Liver (tissue), 3 donors: ENCODE measurements around the gene UBE2E2.

Experiments
- EGR1 ChIP-seq, 2 donors: IDR thresholded peaks; 2 replicates each; pipeline ENCODE4 v1.6.1; 2016 to 2018; ENCODE audit warnings: antibody characterized with exemption in 2 of 2, low read depth in 2 of 2
- FOXA1 ChIP-seq: IDR thresholded peaks from 2 replicates; pipeline ENCODE4 v1.6.1; 2016; ENCODE audit warnings: antibody characterized with exemption
- GABPA ChIP-seq, 2 donors: IDR thresholded peaks in 1 of 2; conservative IDR thresholded peaks in 1 of 2; 2 replicates each; pipeline ENCODE4 v1.6.1; 2016; ENCODE audit warnings: antibody characterized with exemption in 2 of 2, mild to moderate bottlenecking in 1 of 2, moderate library complexity in 1 of 2
- JUND ChIP-seq, 2 donors: IDR thresholded peaks; 2 replicates each; pipeline ENCODE4 v1.6.1; 2016; ENCODE audit warnings: antibody characterized with exemption in 2 of 2
- RAD21 ChIP-seq, 2 donors: IDR thresholded peaks; 2 replicates each; pipeline ENCODE4 v1.6.1; 2016; ENCODE audit warnings: antibody characterized with exemption in 2 of 2, mild to moderate bottlenecking in 2 of 2
- SP1 ChIP-seq: IDR thresholded peaks from 2 replicates; pipeline ENCODE4 v1.6.1; 2018; ENCODE audit warnings: antibody characterized with exemption, mild to moderate bottlenecking
- YY1 ChIP-seq: IDR thresholded peaks from 2 replicates; pipeline ENCODE4 v1.6.1; 2016; ENCODE audit warnings: antibody characterized with exemption, mild to moderate bottlenecking
- TF ChIP-seq, protein P1 (sequence below): fragments of 150-350 bp; IDR thresholded peaks from 2 replicates; pipeline ENCODE4 v1.5.1; 2017; ENCODE audit warnings: improper control_type of control experiment, low read depth, low read length; ENCODE audit not compliant: missing input control
- TF ChIP-seq, protein P2 (sequence below): IDR thresholded peaks from 2 replicates; pipeline ENCODE4 v1.6.1; 2016; ENCODE audit warnings: antibody characterized with exemption
- TF ChIP-seq, protein P3 (sequence below): IDR thresholded peaks from 2 replicates; pipeline ENCODE4 v1.6.1; 2016; ENCODE audit warnings: antibody characterized with exemption
- TF ChIP-seq, protein P4 (sequence below): IDR thresholded peaks from 2 replicates; pipeline ENCODE4 v1.6.1; 2016; ENCODE audit warnings: antibody characterized with exemption, mild to moderate bottlenecking
- TF ChIP-seq, protein P5 (sequence below): IDR thresholded peaks from 2 replicates; pipeline ENCODE4 v1.6.1; 2016; ENCODE audit warnings: antibody characterized with exemption
- donor health status: healthy.
- donor health status: healthy.

DNA sequence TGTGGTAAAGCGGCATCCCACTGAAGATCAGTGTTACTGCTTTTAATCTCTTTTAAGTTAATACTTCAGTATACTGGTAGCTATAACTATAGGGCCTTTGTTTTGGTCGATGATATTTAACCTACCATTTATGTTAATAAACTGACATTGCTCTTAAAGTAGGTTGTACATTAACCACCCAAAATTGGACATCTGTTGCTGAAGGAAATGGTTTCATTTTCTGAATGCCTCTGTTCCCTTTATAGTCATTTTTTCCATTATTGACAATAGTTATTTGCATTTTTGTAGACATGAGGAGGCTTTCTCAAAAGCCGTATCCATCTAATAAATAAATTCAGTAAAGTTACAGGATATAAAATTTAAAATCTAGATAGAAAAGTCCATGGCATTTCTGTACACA, 350.2 kb downstream of the UBE2E2 start:
- TF ChIP-seq, protein P1, sequence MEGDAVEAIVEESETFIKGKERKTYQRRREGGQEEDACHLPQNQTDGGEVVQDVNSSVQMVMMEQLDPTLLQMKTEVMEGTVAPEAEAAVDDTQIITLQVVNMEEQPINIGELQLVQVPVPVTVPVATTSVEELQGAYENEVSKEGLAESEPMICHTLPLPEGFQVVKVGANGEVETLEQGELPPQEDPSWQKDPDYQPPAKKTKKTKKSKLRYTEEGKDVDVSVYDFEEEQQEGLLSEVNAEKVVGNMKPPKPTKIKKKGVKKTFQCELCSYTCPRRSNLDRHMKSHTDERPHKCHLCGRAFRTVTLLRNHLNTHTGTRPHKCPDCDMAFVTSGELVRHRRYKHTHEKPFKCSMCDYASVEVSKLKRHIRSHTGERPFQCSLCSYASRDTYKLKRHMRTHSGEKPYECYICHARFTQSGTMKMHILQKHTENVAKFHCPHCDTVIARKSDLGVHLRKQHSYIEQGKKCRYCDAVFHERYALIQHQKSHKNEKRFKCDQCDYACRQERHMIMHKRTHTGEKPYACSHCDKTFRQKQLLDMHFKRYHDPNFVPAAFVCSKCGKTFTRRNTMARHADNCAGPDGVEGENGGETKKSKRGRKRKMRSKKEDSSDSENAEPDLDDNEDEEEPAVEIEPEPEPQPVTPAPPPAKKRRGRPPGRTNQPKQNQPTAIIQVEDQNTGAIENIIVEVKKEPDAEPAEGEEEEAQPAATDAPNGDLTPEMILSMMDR: no peak
- TF ChIP-seq YY1 (no peak), SP1 (no peak), JUND (IDR thresholded peaks at IDR 0.05) (no peak), RAD21 (IDR thresholded peaks at IDR 0.05) (no peak), FOXA1 (no peak), GABPA (IDR thresholded peaks at IDR 0.05 in 1 of 2, conservative IDR thresholded peaks at IDR 0.05 in 1 of 2) (no peak), EGR1 (IDR thresholded peaks at IDR 0.05; ENCODE audit: low read depth in 2 of 2) (no peak)
- TF ChIP-seq, protein P2, sequence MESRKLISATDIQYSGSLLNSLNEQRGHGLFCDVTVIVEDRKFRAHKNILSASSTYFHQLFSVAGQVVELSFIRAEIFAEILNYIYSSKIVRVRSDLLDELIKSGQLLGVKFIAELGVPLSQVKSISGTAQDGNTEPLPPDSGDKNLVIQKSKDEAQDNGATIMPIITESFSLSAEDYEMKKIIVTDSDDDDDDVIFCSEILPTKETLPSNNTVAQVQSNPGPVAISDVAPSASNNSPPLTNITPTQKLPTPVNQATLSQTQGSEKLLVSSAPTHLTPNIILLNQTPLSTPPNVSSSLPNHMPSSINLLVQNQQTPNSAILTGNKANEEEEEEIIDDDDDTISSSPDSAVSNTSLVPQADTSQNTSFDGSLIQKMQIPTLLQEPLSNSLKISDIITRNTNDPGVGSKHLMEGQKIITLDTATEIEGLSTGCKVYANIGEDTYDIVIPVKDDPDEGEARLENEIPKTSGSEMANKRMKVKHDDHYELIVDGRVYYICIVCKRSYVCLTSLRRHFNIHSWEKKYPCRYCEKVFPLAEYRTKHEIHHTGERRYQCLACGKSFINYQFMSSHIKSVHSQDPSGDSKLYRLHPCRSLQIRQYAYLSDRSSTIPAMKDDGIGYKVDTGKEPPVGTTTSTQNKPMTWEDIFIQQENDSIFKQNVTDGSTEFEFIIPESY: no peak
- TF ChIP-seq, protein P3, sequence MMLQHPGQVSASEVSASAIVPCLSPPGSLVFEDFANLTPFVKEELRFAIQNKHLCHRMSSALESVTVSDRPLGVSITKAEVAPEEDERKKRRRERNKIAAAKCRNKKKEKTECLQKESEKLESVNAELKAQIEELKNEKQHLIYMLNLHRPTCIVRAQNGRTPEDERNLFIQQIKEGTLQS: no peak
- TF ChIP-seq, protein P4, sequence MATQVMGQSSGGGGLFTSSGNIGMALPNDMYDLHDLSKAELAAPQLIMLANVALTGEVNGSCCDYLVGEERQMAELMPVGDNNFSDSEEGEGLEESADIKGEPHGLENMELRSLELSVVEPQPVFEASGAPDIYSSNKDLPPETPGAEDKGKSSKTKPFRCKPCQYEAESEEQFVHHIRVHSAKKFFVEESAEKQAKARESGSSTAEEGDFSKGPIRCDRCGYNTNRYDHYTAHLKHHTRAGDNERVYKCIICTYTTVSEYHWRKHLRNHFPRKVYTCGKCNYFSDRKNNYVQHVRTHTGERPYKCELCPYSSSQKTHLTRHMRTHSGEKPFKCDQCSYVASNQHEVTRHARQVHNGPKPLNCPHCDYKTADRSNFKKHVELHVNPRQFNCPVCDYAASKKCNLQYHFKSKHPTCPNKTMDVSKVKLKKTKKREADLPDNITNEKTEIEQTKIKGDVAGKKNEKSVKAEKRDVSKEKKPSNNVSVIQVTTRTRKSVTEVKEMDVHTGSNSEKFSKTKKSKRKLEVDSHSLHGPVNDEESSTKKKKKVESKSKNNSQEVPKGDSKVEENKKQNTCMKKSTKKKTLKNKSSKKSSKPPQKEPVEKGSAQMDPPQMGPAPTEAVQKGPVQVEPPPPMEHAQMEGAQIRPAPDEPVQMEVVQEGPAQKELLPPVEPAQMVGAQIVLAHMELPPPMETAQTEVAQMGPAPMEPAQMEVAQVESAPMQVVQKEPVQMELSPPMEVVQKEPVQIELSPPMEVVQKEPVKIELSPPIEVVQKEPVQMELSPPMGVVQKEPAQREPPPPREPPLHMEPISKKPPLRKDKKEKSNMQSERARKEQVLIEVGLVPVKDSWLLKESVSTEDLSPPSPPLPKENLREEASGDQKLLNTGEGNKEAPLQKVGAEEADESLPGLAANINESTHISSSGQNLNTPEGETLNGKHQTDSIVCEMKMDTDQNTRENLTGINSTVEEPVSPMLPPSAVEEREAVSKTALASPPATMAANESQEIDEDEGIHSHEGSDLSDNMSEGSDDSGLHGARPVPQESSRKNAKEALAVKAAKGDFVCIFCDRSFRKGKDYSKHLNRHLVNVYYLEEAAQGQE: no peak
- TF ChIP-seq, protein P5, sequence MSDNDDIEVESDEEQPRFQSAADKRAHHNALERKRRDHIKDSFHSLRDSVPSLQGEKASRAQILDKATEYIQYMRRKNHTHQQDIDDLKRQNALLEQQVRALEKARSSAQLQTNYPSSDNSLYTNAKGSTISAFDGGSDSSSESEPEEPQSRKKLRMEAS: no peak
